Activated T-cell treated with anti-CD3 and anti-CD28 coated beads for 24 hours (primary cell): ENCODE measurements around the gene CXorf65.

Source experiments
- DNase-seq: peaks from one replicate; pipeline ENCODE4 v3.0.0-alpha.2; 2020; ENCODE audit warnings: low read depth

Gene CXorf65

DNA sequence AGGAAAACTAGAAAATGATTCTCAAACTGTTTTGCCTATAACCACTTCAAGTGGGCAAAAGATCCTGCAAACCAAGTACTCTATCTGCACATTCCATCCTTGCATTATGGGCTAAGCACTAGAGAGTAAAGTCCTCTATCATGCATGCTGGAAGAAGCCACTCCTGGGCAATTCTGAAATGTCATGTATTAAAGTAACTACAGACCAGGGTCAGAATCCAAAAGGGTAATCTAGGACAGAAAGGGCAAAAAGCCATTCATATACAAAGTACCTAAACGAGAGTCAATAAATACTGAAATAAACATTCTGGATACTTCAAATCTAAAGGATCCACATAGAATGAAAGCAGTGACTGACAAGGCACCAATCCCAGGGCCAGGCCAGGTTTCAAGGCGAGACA lies 39.5 kb downstream of the CXorf65 start:
- no peak for DNase-seq

DNA sequence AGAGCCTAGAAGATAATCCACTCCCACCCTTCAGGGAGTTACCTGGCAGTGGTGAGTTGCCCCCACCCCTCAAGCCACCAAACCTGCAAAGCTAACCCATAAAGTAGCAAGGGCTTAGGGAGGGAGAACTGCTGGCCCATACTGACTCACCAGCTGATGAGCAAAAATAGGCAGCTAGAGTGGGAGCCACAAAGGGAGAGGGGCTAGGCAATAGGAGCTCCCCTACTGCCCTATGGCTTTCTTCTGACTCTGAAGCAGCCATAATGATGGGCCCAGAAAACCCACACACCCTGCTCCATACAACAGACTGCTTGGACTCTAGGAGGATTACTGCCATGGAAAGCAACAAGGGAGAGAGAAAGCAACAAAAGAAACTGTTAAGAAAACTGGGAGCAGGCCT lies 46.4 kb downstream of the CXorf65 start:
- no peak for DNase-seq

DNA sequence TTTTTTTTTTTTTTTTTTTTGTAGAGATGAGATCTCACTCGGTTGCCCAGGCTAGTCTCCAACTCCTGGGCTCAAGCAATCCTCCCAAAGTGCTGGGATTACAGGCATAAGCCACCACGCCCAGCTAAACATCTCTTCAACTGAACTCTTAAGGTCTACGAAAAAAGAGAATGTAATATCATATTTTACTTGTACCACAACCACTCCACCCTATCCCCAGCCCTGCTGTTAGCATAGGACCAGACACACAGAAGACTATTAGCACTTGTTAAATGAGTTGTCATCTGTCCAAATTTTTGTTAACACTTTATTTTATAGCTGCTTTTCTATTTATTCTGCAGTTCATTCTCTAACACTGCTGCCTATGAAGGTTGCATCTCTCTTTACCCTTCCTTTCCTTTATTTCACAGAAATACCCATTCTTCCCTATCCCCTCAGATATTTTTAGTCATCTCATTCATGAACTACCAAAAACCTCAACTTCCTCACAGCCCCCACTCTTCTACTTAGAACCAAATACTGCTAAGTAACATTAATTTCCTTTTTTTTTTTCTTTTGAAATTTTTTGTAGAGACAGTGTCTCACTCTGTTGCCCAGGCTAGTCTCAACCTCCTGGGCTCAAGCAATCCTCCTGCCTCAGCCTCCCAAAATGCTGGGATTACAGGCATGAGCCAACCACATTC lies 48.6 kb downstream of the CXorf65 start:
- DNase-seq, result no peak

DNA sequence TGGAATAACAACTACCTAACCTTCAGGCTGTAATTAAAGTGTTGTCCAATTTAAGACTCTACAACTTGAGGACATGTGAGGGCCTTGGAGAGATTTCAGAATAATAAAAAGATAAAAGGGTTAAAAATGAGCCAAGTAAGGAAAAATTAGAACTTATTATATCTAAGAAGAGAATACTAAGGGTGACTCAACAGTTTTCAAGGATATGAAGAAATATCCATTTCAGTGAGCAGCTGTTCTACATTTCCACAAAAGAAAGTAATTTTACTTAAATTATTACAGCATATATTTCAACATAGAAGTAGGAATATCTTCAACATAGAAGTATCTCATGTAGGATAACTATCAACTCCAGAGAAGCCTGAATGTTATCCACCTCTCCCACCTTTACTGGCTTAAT lies 49.7 kb downstream of the CXorf65 start:
- DNase-seq, result no peak
